Activated CD4-positive, alpha-beta T cell treated with anti-CD3 and anti-CD28 coated beads, Interleukin-2, amount 50 U/mL, for 4 hours (primary cell): ENCODE data around the gene DUSP18.
A peak's percentile ranks its signal among the peaks of the same experiment; 100 is the strongest.
"Not testable (repeated sequence)": the region's sequence is repeated elsewhere in the genome, so short reads cannot be mapped to it uniquely, and the experiment has no call there.

Source experiments
- DNase-seq, 2 experiments: peaks; one replicate each; pipeline ENCODE4 v3.0.0-alpha.2; 2020

Gene DUSP18

DNA sequence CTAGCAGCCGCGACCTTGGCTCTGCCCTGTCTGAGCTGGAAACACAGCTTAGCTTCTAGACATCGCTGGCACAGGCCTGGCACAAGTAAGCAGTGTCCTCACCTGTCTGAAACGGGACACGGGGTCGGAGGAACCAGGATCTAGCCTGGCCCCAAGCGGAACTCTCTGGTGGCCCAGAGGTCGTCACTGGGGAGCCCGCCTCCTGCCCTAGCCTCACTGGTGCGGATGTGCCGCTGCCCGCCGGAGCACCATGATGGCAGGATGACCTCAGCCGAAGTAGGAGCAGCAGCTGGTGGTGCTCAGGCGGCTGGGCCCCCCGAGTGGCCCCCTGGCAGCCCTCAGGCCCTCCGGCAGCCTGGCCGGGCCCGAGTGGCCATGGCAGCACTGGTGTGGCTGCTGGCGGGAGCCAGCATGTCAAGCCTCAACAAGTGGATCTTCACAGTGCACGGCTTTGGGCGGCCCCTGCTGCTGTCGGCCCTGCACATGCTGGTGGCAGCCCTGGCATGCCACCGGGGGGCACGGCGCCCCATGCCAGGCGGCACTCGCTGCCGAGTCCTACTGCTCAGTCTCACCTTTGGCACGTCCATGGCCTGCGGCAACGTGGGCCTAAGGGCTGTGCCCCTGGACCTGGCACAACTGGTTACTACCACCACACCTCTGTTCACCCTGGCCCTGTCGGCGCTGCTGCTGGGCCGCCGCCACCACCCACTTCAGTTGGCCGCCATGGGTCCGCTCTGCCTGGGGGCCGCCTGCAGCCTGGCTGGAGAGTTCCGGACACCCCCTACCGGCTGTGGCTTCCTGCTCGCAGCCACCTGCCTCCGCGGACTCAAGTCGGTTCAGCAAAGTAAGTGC, 31.2 kb downstream of the DUSP18 start:
- DNase-seq, result peak in 1 of 2 experiments; percentile 3

DNA sequence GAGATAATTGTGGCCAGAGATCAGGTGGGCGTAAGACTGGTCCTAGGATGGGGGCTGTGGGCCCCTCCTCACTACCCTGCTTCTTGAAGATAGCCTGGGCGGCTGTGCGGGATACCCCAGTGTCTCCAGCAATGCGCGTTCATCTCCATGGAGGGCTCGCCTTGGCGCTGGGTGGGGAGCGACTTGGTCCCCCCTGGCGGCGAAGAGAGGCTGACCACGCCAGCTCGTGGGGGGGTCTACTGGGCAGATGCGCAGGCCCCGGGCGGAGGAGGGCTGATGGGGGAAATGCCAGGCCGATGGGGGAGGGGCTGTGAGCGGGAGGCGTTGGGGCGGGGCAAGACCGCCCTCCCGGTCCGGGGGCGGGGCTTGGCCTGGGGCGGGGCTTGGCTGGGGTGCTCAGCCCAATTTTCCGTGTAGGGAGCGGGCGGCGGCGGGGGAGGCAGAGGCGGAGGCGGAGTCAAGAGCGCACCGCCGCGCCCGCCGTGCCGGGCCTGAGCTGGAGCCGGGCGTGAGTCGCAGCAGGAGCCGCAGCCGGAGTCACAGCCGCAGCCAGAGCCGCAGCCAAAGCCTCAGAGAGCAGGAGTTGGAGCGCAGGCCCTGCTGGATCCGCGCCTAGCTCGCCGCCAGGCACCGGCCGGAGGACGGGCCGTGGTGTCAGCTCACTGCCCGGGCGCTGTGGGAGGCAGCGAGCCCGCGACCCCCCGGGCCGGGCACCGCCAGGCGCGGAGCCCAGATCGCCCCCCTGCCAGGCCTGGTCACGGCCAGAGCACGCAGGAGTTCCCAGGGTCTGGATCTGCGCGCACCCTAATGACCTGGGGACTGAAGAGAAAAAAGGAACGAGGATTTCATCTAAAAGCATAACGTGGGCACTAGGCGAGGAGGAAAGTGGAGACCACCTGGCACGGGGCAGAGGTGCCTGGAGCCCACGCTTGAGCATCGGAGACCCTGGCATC, 32.1 kb downstream of the DUSP18 start, which contains the start of gene SLC35E4:
Gene SLC35E4 (plus strand): TSS at position 509 of the 953 bp plus-strand sequence. CDS start 670 bp downstream, outside the sequence.
- peak; percentile 94 to 95 for DNase-seq

DNA sequence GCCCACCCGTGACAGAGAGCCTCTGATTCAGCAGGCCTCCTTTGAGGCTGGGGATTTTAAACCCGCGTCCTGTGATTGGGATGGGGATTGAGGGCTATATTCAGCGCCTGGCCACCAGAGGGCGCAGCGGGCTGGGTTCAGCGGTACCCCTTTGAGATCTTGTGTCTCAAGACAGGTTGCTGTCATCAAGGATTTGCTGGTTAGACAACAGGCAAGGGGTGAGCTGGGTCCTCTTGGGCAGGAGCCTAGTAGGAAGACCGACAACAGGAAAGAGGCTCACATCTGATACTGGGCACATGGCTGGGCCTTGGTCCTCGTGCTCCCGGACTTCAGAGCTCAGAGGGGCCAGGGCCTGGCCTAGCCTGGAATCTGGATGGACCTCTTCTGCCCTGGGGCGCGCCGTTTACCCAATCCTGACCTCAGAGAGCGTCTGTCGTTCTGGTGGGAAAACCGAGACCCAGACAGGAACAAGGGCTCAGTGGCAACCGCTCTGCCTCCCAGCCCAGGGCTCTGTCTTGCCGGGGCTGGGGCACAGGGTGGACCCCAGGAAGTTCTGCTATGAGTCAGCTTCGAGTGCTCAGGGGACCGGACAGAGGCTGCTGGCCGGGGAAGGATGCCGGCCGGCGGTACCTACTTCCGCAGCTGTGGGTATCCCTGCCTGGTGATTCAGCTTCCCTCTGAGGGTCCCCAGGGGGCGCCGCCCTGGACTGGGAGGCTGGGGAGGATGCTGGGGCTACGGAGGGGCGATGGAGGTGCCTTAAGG, 33.0 kb downstream of the DUSP18 start:
- peak; percentile 89 to 90 for DNase-seq

DNA sequence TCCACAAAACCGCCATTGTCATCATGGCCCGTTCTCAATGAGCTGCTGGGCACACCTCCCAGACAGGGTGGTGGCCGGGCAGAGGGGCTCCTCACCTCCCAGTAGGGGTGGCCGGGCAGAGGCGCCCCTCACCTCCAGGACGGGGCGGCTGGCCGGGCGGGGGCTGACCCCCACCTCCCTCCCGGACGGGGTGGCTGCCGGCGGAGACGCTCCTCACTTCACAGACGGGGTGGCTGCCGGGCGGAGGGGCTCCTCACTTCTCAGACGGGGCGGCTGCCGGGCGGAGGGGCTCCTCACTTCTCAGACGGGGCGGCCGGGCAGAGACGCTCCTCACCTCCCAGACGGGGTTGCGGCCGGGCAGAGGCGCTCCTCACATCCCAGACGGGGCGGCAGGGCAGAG, 36.2 kb downstream of the DUSP18 start:
- DNase-seq, result not testable (repeated sequence)

DNA sequence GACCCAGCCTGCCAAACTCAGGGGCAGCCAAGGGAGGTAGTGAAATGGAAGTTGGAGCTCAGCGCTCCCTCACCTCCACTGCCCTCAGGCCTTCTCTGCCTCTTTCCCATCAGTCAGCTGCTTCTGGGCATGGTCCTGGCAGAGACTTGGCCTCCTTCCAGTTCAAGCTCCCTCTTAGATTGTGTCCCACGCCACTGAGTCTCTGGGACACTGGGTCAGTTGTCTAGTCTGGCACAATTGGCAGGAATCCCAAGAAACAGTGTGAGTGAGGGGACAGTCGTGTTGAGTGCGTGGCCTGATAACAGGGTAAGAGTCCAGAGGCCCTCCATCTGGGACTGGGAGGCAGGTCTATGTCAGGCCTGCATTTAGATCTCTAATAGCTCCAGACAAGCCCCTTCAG, 39.2 kb downstream of the DUSP18 start:
- no peak for DNase-seq

DNA sequence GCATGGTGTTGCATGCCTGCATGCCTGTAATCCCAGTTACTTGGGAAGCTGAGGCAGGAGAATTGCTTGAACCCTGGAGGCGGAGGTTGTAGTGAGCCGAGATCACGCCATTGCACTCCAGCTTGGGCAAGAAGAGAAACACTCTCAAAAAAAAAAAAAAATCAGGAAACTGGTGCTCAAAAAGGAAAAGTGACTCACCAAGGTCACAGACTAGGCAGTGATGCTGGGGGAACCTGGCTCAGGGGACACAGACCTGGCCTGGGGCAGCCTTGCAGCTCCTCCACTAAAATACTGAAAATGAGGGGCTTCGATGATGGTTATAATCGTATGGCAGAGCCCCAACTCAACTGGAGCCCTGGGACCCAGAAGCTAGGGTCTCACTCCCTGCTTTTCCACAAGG, 40.2 kb downstream of the DUSP18 start:
- DNase-seq, result no peak

DNA sequence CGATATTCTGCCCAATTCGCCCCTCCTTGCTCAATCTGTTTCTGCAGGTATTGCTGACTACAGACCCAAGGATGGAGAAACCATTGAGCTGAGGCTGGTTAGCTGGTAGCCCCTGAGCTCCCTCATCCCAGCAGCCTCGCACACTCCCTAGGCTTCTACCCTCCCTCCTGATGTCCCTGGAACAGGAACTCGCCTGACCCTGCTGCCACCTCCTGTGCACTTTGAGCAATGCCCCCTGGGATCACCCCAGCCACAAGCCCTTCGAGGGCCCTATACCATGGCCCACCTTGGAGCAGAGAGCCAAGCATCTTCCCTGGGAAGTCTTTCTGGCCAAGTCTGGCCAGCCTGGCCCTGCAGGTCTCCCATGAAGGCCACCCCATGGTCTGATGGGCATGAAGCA, 41.3 kb downstream of the DUSP18 start:
- no peak for DNase-seq

DNA sequence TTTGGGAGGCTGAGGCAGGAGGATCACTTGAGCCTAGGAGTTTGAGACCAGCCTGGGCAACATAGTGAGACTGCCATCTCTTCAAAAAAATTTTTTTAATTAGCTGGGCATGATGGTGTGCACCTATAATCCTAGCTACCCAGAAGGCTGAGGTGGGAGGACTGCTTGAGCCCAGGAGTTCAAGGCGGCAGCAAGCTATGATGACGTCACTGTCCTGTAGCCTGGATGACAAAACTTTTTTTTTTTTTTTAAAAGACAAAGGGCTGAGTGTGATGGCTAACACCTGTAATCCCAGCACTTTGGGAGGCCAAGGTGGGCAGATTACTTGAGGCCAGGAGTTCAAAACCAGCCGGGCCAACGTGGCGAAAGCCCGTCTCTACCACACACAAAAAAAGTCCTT, 47.8 kb downstream of the DUSP18 start:
- DNase-seq, result not testable (repeated sequence)

DNA sequence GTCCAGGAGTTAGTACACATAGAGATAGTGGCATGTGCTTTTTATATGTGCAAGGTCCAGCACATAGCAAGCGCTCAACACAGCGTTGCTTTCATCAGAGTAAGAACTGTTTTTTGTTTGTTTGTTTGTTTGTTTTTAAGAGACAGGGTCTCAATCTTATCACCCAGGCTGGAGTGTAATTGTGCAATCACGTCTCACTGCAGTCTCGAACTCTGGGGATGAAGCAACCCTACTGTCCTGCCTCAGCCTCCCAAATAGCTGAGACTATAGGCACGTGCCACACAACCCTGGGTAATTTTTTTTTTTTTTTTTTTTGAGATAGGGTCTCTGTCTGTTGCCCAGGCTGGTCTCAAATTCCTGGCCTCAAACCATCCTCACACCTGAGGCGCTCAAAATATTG, 49.9 kb downstream of the DUSP18 start:
- no peak for DNase-seq

DNA sequence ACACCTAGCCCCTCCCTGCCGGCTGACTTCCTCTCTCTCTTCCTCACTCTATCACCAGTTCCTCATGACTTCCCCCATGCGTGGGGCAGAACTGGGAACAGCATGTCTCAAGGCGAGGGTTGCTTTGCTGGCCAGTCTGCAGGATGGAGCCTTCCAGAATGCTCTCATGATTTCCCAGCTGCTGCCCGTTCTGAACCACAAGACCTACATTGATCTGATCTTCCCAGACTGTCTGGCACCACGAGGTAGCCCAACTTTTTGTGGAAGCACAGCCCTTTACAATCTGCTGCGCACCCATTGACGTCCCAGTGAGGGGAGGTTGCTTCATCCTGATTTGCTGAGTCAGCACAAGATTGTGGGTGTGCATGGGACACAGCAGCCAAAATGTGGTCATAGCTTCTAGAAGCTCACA, 52.1 kb downstream of the DUSP18 start:
- no peak for DNase-seq

DNA sequence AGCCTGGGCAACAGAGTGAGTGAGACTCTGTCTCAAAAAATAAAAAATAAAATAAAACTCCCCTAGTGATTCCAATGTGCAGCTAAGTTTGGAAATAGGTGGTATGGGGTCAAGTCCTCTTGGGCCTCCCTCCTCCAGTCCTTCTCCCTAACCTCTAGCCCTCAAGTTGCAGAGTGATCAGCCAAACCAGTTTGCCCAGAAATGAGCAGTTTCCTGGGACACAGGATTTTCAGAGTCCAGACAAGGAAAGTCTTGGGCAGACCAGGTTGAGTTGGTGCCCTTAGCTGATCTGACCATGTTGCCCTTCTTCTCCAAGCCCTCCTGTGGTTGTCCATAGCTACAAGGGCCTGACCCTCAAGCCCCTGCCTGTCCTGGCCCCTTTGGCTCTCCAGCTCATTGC, 52.8 kb downstream of the DUSP18 start:
- DNase-seq, result no peak

DNA sequence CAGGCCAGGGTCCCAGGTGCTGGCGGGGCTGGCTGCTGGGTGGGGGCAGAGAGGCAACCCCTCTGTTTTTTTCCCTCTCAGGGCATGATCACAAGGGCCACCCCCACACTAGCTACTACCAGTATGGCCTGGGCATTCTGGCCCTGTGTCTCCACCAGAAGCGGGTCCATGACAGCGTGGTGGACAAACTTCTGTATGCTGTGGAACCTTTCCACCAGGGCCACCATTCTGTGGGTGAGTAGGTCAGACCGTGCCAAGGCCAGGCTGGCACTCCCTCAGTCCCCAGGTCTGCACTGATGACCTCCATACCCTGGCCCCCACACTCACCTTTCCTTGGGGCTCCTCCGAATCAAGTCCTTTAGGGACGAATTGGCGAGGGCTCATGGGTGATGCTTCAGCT, 53.4 kb downstream of the DUSP18 start:
- DNase-seq, result no peak

DNA sequence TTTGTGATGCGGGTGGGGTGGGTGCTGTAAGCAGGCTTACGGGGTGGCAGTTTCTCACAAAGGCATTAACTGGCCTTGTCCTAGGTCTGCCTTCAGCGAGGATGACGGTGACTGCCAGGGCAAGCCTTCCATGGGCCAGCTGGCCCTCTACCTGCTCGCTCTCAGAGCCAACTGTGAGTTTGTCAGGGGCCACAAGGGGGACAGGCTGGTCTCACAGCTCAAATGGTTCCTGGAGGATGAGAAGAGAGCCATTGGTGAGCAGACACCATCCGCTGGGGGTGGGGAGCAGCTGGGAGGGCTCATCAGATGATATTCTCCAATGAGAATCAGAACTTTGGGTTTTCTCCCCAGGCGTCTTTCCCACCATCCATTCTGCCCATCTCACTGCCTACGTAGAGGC, 54.9 kb downstream of the DUSP18 start:
- no peak for DNase-seq
